ENCODE measurements around the gene SMC6.

Gene SMC6

GRCh38 chr2:17765398-17765797, 11.8 kb upstream of the SMC6 start:
- DNase-seq (ENCODE audit: low spot score): no peak
- TF ChIP-seq CTCF (IDR thresholded peaks at IDR 0.05; ENCODE audit: extremely low read depth, insufficient read depth, missing control alignments): no peak
- in situ Hi-C loops (cut with MboI; ENCODE audit: low pct_unique_long_range_greater_than_20kb, low sequenced_read_pairs, unreplicated experiment): no loop called here

GRCh38 chr2:17763641-17764333, 10.2 kb upstream of the SMC6 start:
- no peak for DNase-seq (ENCODE audit: low spot score)
- TF ChIP-seq CTCF (IDR thresholded peaks at IDR 0.05; ENCODE audit: extremely low read depth, insufficient read depth, missing control alignments): no peak
- in situ Hi-C loops (cut with MboI; ENCODE audit: low pct_unique_long_range_greater_than_20kb, low sequenced_read_pairs, unreplicated experiment): no loop called here

- DNase-seq (ENCODE audit: low spot score): no peak
- no peak for TF ChIP-seq CTCF (IDR thresholded peaks at IDR 0.05; ENCODE audit: extremely low read depth, insufficient read depth, missing control alignments)
- in situ Hi-C loops (cut with MboI; ENCODE audit: low pct_unique_long_range_greater_than_20kb, low sequenced_read_pairs, unreplicated experiment): no loop called here
Measured at GRCh38 chr2:17762451-17762850, 8.8 kb upstream of the SMC6 start.

GRCh38 chr2:17759805-17760204, 6.2 kb upstream of the SMC6 start:
- TF ChIP-seq CTCF (IDR thresholded peaks at IDR 0.05; ENCODE audit: extremely low read depth, insufficient read depth, missing control alignments): no peak
- in situ Hi-C loops (cut with MboI; ENCODE audit: low pct_unique_long_range_greater_than_20kb, low sequenced_read_pairs, unreplicated experiment): no loop called here
- DNase-seq (ENCODE audit: low spot score): no peak

- no peak for DNase-seq (ENCODE audit: low spot score)
- in situ Hi-C loops (cut with MboI; ENCODE audit: low pct_unique_long_range_greater_than_20kb, low sequenced_read_pairs, unreplicated experiment): no loop called here
- no peak for TF ChIP-seq CTCF (IDR thresholded peaks at IDR 0.05; ENCODE audit: extremely low read depth, insufficient read depth, missing control alignments)
Measured at GRCh38 chr2:17758118-17758517, 4.5 kb upstream of the SMC6 start.

- in situ Hi-C loops (cut with MboI; ENCODE audit: low pct_unique_long_range_greater_than_20kb, low sequenced_read_pairs, unreplicated experiment): no loop called here
- DNase-seq (ENCODE audit: low spot score): no peak
- TF ChIP-seq CTCF (IDR thresholded peaks at IDR 0.05; ENCODE audit: extremely low read depth, insufficient read depth, missing control alignments): no peak
Measured at GRCh38 chr2:17757321-17757720, 3.7 kb upstream of the SMC6 start.

Measured in GM13977 (cell line).